CD14-positive monocyte (primary cell): ENCODE data around the gene ZXDC. TPM values are rescaled to one million over a fixed set of nuclear protein-coding genes. Genes with fewer than 3 reads are reported as not detected.

Experiments used
- DNase-seq, 3 donors: peaks; one replicate each; pipeline ENCODE4 v3.0.0-alpha.2; 2011 to 2022
- H2AFZ ChIP-seq: 2 replicates; pipeline ENCODE4 v1.6.0; 2012; ENCODE audit warnings: mild to moderate bottlenecking, low read depth, low read length, inconsistent platforms; ENCODE audit not compliant: insufficient read depth, poor library complexity, severe bottlenecking
- H3K27ac ChIP-seq, 2 donors: 1 replicate in 1 of 2; 2 replicates in 1 of 2; pipeline ENCODE4 v1.5.1; 2012 to 2013; ENCODE audit warnings: low read length in 2 of 2, control low read depth in 1 of 2, inconsistent platforms in 1 of 2, low read depth in 1 of 2, mild to moderate bottlenecking in 1 of 2
- H3K27me3 ChIP-seq, 2 donors: one replicate each; pipeline versions ENCODE4 v1.6.0 to v1.6.1; 2011 to 2013; ENCODE audit warnings: low read length in 2 of 2; ENCODE audit not compliant: control insufficient read depth in 2 of 2, insufficient read depth in 2 of 2
- H3K36me3 ChIP-seq, 2 donors: replicated peaks in 1 of 2; 1 replicate in 1 of 2; 2 replicates in 1 of 2; pipeline versions ENCODE4 v1.5.1 to v1.6.1; 2012 to 2013; ENCODE audit warnings: low read length in 2 of 2, control low read depth in 1 of 2, inconsistent platforms in 1 of 2, mild to moderate bottlenecking in 1 of 2; ENCODE audit not compliant: insufficient read depth in 2 of 2, control insufficient read depth in 1 of 2
- H3K4me1 ChIP-seq, 2 donors: 1 replicate in 1 of 2; 2 replicates in 1 of 2; pipeline versions ENCODE4 v1.5.1 to v1.6.1; 2012 to 2013; ENCODE audit warnings: low read length in 2 of 2, control low read depth in 1 of 2, inconsistent platforms in 1 of 2, mild to moderate bottlenecking in 1 of 2, moderate library complexity in 1 of 2; ENCODE audit not compliant: insufficient read depth in 2 of 2, control insufficient read depth in 1 of 2
- H3K4me2 ChIP-seq: replicated peaks from 2 replicates; pipeline ENCODE3; 2012; ENCODE audit warnings: low read length, moderate library complexity, mild to moderate bottlenecking; ENCODE audit not compliant: poor library complexity, severe bottlenecking; ENCODE audit errors: extremely low read depth
- H3K4me3 ChIP-seq, 3 experiments: fragments of 200-600 bp in 1 of 3; sonication (generic) in 1 of 3; replicated peaks in 1 of 3; 1 replicate in 2 of 3; 2 replicates in 1 of 3; pipeline ENCODE4 v1.5.1; 2011 to 2013; ENCODE audit warnings: low read length in 3 of 3, mild to moderate bottlenecking in 3 of 3, control low read depth in 2 of 3, low read depth in 2 of 3, inconsistent platforms in 1 of 3, moderate library complexity in 1 of 3
- H3K79me2 ChIP-seq: 2 replicates; pipeline ENCODE4 v1.6.0; 2012; ENCODE audit warnings: mild to moderate bottlenecking, control low read depth, inconsistent platforms, low read length, moderate library complexity; ENCODE audit not compliant: insufficient read depth
- H3K9ac ChIP-seq: 2 replicates; pipeline ENCODE4 v1.6.0; 2017; ENCODE audit warnings: low read length, mild to moderate bottlenecking; ENCODE audit not compliant: insufficient read depth, poor library complexity, severe bottlenecking
- H3K9me3 ChIP-seq, 2 donors: replicated peaks in 1 of 2; 1 replicate in 1 of 2; 2 replicates in 1 of 2; pipeline versions ENCODE4 v1.5.1 to v1.6.1; 2012 to 2013; ENCODE audit warnings: low read length in 2 of 2, control low read depth in 1 of 2; ENCODE audit not compliant: control insufficient read depth in 1 of 2, insufficient read depth in 1 of 2
- H4K20me1 ChIP-seq: 2 replicates; pipeline ENCODE4 v1.6.0; 2012; ENCODE audit warnings: mild to moderate bottlenecking, low read length, control low read depth, moderate library complexity; ENCODE audit not compliant: insufficient read depth
- H3K27ac Mint-ChIP-seq, 7 donors: one replicate each; pipeline ENCODE4 v1.8.0; 2020; ENCODE audit warnings: mild to moderate bottlenecking in 7 of 7, mixed read lengths in 7 of 7, moderate library complexity in 6 of 7, inconsistent platforms in 2 of 7
- H3K27me3 Mint-ChIP-seq, 3 donors: one replicate each; pipeline ENCODE4 v1.8.0; 2021 to 2022; ENCODE audit warnings: low read depth in 3 of 3, mild to moderate bottlenecking in 3 of 3, mixed read lengths in 3 of 3, moderate library complexity in 3 of 3, inconsistent platforms in 1 of 3
- H3K36me3 Mint-ChIP-seq, 2 donors: one replicate each; pipeline ENCODE4 v1.8.0; 2020; ENCODE audit warnings: mixed read lengths in 2 of 2, inconsistent platforms in 1 of 2, mild to moderate bottlenecking in 1 of 2
- H3K4me1 Mint-ChIP-seq: one replicate; pipeline ENCODE4 v1.8.0; 2020; ENCODE audit warnings: mild to moderate bottlenecking, mixed read lengths
- H3K4me3 Mint-ChIP-seq, 2 donors: one replicate each; pipeline ENCODE4 v1.8.0; 2020; ENCODE audit warnings: mild to moderate bottlenecking in 2 of 2, mixed read lengths in 2 of 2, moderate library complexity in 1 of 2
- H3K9me3 Mint-ChIP-seq, 7 donors: one replicate each; pipeline ENCODE4 v1.8.0; 2020 to 2022; ENCODE audit warnings: mixed read lengths in 7 of 7, mild to moderate bottlenecking in 6 of 7, moderate library complexity in 6 of 7, inconsistent platforms in 2 of 7
- CTCF ChIP-seq: fragments of 200-600 bp; IDR thresholded peaks from one replicate; pipeline ENCODE4 v1.8.0; 2022; ENCODE audit warnings: antibody characterized with exemption, mild to moderate bottlenecking
- WGBS: methylation state at CpG from one replicate; pipeline ENCODE4 v1.1.5; 2013; ENCODE audit warnings: missing lambda C conversion rate; ENCODE audit not compliant: insufficient coverage; 5-methylcytosine and 5-hydroxymethylcytosine counted together
- intact Hi-C, 2 donors: fragments of 100-400 bp; cut with micrococcal nuclease; formaldehyde crosslinking; loops; one replicate each; pipeline versions ENCODE4 v1.15.0 to v1.15.1; 2023
- polyA plus RNA-seq, 3 donors: library from polyadenylated mRNA; depleted of rRNA in 1 of 3; unstranded in 2 of 3; stranded (reverse) in 1 of 3; fragments of 300-500 nt in 2 of 3; fragments of >200 nt in 1 of 3; fragmentation: Illumina TruSeq in 2 of 3; gene quantifications; 1 replicate in 2 of 3; 2 replicates in 1 of 3; pipeline ENCODE4 v1.2.3, GENCODE V29; 2012 to 2021

ZXDC gene
- polyA plus RNA-seq, 3 donors: 6.3 to 44.8 (median 9.7) TPM

- H2AFZ ChIP-seq: no peak overlapping the region
Observed at GRCh38 chr3:126474498-126475412, 936 bp downstream of the ZXDC start.

More at GRCh38 chr3:126474498-126475412, 936 bp downstream of the ZXDC start:
- peaks cover 46% of the 10 kb centered on the region for H4K20me1 ChIP-seq
- peak overlapping the region; percentile 79 for H3K4me2 ChIP-seq
- peak overlapping the region; percentile 83 for H3K9ac ChIP-seq
- no peaks in the 10 kb centered on the region for H3K27me3 ChIP-seq
- intact Hi-C loops: loop anchor here (10.0 kb wide), 2 partner anchors 120 to 560 kb away; partner anchors contain the start of gene KLF15 (in 1 of the 2)
- peaks cover 17 to 21% of the 10 kb centered on the region in 2 donors for H3K36me3 Mint-ChIP-seq
- peaks cover 41 to 47% of the 10 kb centered on the region in 2 donors for H3K4me1 ChIP-seq
- WGBS: 11% methylated on average over 72 of the region's 72 CpGs
- peak overlapping the region; percentile 88 to 92 for H3K4me3 Mint-ChIP-seq
- peaks cover 18 to 19% of the 10 kb centered on the region in 2 donors for H3K36me3 ChIP-seq
- peaks cover 48% of the 10 kb centered on the region for H3K79me2 ChIP-seq
- no peaks in the 10 kb centered on the region for H3K27me3 Mint-ChIP-seq
- H3K27ac ChIP-seq: peak overlapping the region; percentile 89 to 95
- DNase-seq: peak; percentile 36 to 66 (median 62)
- no peaks in the 10 kb centered on the region for H3K9me3 Mint-ChIP-seq
- no peaks in the 10 kb centered on the region for H3K9me3 ChIP-seq
- peak overlapping the region; percentile 35 to 77 (median 63) for H3K4me3 ChIP-seq
- H3K27ac Mint-ChIP-seq: peak overlapping the region; percentile 81 to 98 (median 95)
- H3K4me1 Mint-ChIP-seq: peaks cover 39% of the 10 kb centered on the region
- no peak for TF ChIP-seq CTCF
